Mesenchymal stem cell (in vitro differentiated cells and primary cell): ENCODE measurements around the gene MYH9.
A peak's percentile ranks its signal among the peaks of the same experiment; 100 is the strongest.
"Not testable (repeated sequence)": the region's sequence is repeated elsewhere in the genome, so short reads cannot be mapped to it uniquely, and the experiment has no call there.

ENCODE experiments used
- DNase-seq: peaks from one replicate; pipeline ENCODE4 v3.0.0-alpha.2; 2013
- H2AFZ ChIP-seq: one replicate; pipeline ENCODE4 v1.6.1; 2013; ENCODE audit warnings: low read depth, mild to moderate bottlenecking, control low read depth, inconsistent platforms, low read length, moderate library complexity
- H2AK5ac ChIP-seq: 2 replicates; pipeline ENCODE4 v1.6.1; 2013; ENCODE audit warnings: low read length, moderate library complexity, mild to moderate bottlenecking, inconsistent platforms; ENCODE audit not compliant: severe bottlenecking
- H2BK120ac ChIP-seq: one replicate; pipeline ENCODE4 v1.6.1; 2013; ENCODE audit warnings: low read depth, mild to moderate bottlenecking, inconsistent platforms, low read length, moderate library complexity
- H2BK12ac ChIP-seq, 2 experiments: one replicate each; pipeline ENCODE4 v1.6.1; 2013; ENCODE audit warnings: inconsistent platforms in 2 of 2, low read length in 2 of 2, mild to moderate bottlenecking in 2 of 2, moderate library complexity in 2 of 2, control low read depth in 1 of 2
- H2BK15ac ChIP-seq: one replicate; pipeline ENCODE4 v1.6.1; 2013; ENCODE audit warnings: mild to moderate bottlenecking, low read depth, inconsistent platforms; ENCODE audit not compliant: poor library complexity, severe bottlenecking
- H2BK5ac ChIP-seq: 2 replicates; pipeline ENCODE4 v1.6.1; 2013; ENCODE audit warnings: low read depth, mild to moderate bottlenecking, low read length, control low read depth, inconsistent platforms; ENCODE audit not compliant: poor library complexity, severe bottlenecking
- H3K14ac ChIP-seq, 2 experiments: one replicate each; pipeline ENCODE4 v1.6.1; 2013; ENCODE audit warnings: inconsistent platforms in 2 of 2, low read length in 2 of 2, control low read depth in 1 of 2, mild to moderate bottlenecking in 1 of 2, moderate library complexity in 1 of 2
- H3K18ac ChIP-seq, 2 experiments: one replicate each; pipeline ENCODE4 v1.6.1; 2013; ENCODE audit warnings: inconsistent platforms in 2 of 2, low read length in 2 of 2, control low read depth in 1 of 2, low read depth in 1 of 2, mild to moderate bottlenecking in 1 of 2
- H3K23ac ChIP-seq, 2 experiments: one replicate each; pipeline ENCODE4 v1.6.1; 2013; ENCODE audit warnings: inconsistent platforms in 2 of 2, low read length in 2 of 2, mild to moderate bottlenecking in 2 of 2, moderate library complexity in 2 of 2, control low read depth in 1 of 2
- H3K27ac ChIP-seq: 2 replicates; pipeline ENCODE4 v1.5.1; 2013; ENCODE audit warnings: mild to moderate bottlenecking, moderate library complexity, low read length, control low read depth, inconsistent platforms; ENCODE audit not compliant: poor library complexity, severe bottlenecking
- H3K27me3 ChIP-seq, 2 experiments: 2 replicates each; pipeline versions ENCODE4 v1.6.1 to v1.7.0; 2013; ENCODE audit warnings: low read length in 2 of 2, mild to moderate bottlenecking in 2 of 2, moderate library complexity in 2 of 2, control low read depth in 1 of 2, inconsistent platforms in 1 of 2; ENCODE audit not compliant: control insufficient read depth in 1 of 2, insufficient read depth in 1 of 2
- H3K36me3 ChIP-seq, 2 experiments: 2 replicates each; pipeline versions ENCODE4 v1.6.1 to v1.7.0; 2013; ENCODE audit warnings: low read length in 2 of 2, control low read depth in 1 of 2, inconsistent platforms in 1 of 2, low read depth in 1 of 2, mild to moderate bottlenecking in 1 of 2; ENCODE audit not compliant: insufficient read depth in 2 of 2, control insufficient read depth in 1 of 2
- H3K4ac ChIP-seq, 2 experiments: one replicate each; pipeline ENCODE4 v1.6.1; 2013; ENCODE audit warnings: inconsistent platforms in 2 of 2, low read length in 2 of 2, mild to moderate bottlenecking in 2 of 2, moderate library complexity in 2 of 2, control low read depth in 1 of 2, low read depth in 1 of 2
- H3K4me1 ChIP-seq: 2 replicates; pipeline ENCODE4 v1.6.1; 2013; ENCODE audit warnings: low read depth, low read length, control low read depth; ENCODE audit not compliant: control insufficient read depth, insufficient read depth
- H3K4me2 ChIP-seq: 2 replicates; pipeline ENCODE4 v1.6.1; 2013; ENCODE audit warnings: low read length, mild to moderate bottlenecking, inconsistent platforms; ENCODE audit not compliant: poor library complexity, severe bottlenecking
- H3K4me3 ChIP-seq, 2 experiments: 2 replicates each; pipeline versions ENCODE4 v1.5.1 to v1.7.0; 2013; ENCODE audit warnings: low read length in 2 of 2, mild to moderate bottlenecking in 2 of 2, control low read depth in 1 of 2, low read depth in 1 of 2; ENCODE audit not compliant: insufficient read depth in 1 of 2
- H3K79me1 ChIP-seq: replicated peaks from 2 replicates; pipeline ENCODE4 v1.6.1; 2013; ENCODE audit warnings: mild to moderate bottlenecking, control low read depth, low read length, inconsistent platforms; ENCODE audit not compliant: poor library complexity, severe bottlenecking
- H3K9ac ChIP-seq: 2 replicates; pipeline ENCODE4 v1.7.0; 2013; ENCODE audit warnings: mild to moderate bottlenecking, low read length, moderate library complexity
- H3K9me3 ChIP-seq: 2 replicates; pipeline ENCODE4 v1.7.0; 2013; ENCODE audit warnings: mild to moderate bottlenecking, low read length; ENCODE audit not compliant: control insufficient read depth
- H4K8ac ChIP-seq: one replicate; pipeline ENCODE4 v1.6.1; 2013; ENCODE audit warnings: inconsistent platforms, mild to moderate bottlenecking, low read length, moderate library complexity
- H4K91ac ChIP-seq: one replicate; pipeline ENCODE4 v1.6.1; 2013; ENCODE audit warnings: mild to moderate bottlenecking, low read length, inconsistent platforms
- WGBS: methylation state at CpG from one replicate; pipeline ENCODE4 v1.1.7; 2013; ENCODE audit warnings: mixed read lengths; 5-methylcytosine and 5-hydroxymethylcytosine counted together

MYH9 gene

DNA sequence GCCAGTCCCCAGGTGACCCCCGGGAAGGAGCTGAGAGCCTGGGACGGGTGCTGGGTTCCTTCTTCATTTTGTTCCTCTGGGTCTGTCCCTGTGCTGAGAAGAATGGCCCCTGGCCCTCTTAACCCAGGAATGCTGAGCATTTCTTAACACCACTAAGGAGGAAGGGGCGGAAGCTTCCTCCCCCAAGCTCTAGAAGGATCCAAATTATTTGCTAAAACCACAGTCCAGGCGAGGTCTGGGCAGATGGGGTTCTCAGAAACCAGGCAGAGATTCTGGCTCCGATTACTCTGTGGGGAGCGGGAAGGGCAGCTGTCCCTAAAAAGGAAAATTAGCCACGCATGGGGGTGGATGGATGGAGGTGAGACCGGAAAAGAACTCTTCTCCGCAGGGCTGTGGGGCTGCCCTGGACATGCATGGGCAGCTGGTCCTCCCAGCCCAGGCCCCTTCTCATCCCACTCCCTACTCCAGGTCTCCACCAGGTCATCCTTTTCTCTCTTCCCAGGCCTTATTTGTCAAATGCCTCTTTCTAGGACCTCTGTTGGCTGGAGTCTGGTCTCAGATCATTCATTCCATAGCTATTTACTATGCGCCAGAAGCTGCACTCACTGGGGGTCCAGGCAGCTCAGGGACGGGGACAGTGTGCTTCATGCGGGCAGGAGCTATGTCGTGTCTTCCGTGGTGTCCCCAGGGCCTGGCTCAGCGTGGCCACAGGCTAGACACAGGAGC lies 45.0 kb upstream of the MYH9 start:
- Histone ChIP-seq H2BK15ac (peak overlapping the region; percentile 100), H3K79me1 (peaks cover 8% of the 10 kb centered on the region), H2AK5ac (peak overlapping the region; percentile 100), H3K4ac (peak overlapping the region; percentile 42 to 94), H2BK12ac (peak overlapping the region; percentile 69 to 100), H2AFZ (no peak overlapping the region), H3K27me3 (no peaks in the 10 kb centered on the region), H3K4me3 (no peak overlapping the region), H3K9ac (no peak overlapping the region), H3K4me2 (peak overlapping the region; percentile 40), H2BK5ac (peak overlapping the region; percentile 84), H4K8ac (peak overlapping the region; percentile 86), H2BK120ac (peak overlapping the region; percentile 99), H3K14ac (peak overlapping the region in 1 of 2 experiments; percentile 29), H3K9me3 (no peaks in the 10 kb centered on the region), H3K18ac (peak overlapping the region; percentile 94 to 98), H3K23ac (no peak overlapping the region), H3K4me1 (peaks cover 42% of the 10 kb centered on the region), H3K27ac (peak overlapping the region; percentile 91), H4K91ac (peak overlapping the region; percentile 92), H3K36me3 (no peaks in the 10 kb centered on the region)
- 38% methylated on average over 15 of the region's 15 CpGs for WGBS
- DNase-seq, result peak; percentile 66

DNA sequence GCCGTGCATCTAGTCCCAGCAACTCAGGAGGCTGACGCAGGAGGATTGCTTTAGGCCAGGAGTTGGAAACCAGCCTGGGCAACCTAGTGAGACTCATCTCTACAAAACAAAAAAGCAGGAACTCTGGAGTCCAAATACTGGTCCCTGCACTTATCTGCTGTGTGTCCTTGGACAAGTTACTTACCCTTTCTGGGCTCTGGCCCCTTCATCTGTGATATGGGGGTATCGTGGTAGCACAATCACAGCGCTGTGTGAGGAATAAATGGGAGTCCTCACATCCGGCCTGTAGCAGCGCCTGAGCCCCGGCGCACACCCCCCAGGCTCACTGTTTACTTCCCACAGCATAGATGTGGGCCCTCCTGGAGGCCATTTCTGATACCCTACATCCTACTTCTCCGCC lies 44.2 kb upstream of the MYH9 start:
- H3K9ac ChIP-seq, result no peak overlapping the region
- H3K4me1 ChIP-seq, result peaks cover 42% of the 10 kb centered on the region
- H3K4me3 ChIP-seq, result no peak overlapping the region
- H3K4ac ChIP-seq, result peak overlapping the region; percentile 94
- no peak for DNase-seq
- peak overlapping the region in 1 of 2 experiments; percentile 14 for H3K23ac ChIP-seq
- H2BK5ac ChIP-seq, result peak overlapping the region; percentile 69
- peak overlapping the region; percentile 91 for H4K91ac ChIP-seq
- WGBS, result 96% methylated on average over 9 of the region's 9 CpGs
- H3K4me2 ChIP-seq, result no peak overlapping the region
- peak overlapping the region in 1 of 2 experiments; percentile 79 for H3K14ac ChIP-seq
- peak overlapping the region; percentile 99 for H2BK120ac ChIP-seq
- peak overlapping the region; percentile 100 for H2BK15ac ChIP-seq
- no peaks in the 10 kb centered on the region for H3K9me3 ChIP-seq
- H3K18ac ChIP-seq, result peak overlapping the region; percentile 75 to 94
- peak overlapping the region; percentile 85 for H4K8ac ChIP-seq
- no peak overlapping the region for H2AFZ ChIP-seq
- H2AK5ac ChIP-seq, result peak overlapping the region; percentile 100
- no peaks in the 10 kb centered on the region for H3K27me3 ChIP-seq
- H3K79me1 ChIP-seq, result peaks cover 8% of the 10 kb centered on the region
- peak overlapping the region; percentile 69 to 99 for H2BK12ac ChIP-seq
- H3K36me3 ChIP-seq, result no peaks in the 10 kb centered on the region
- peak overlapping the region; percentile 91 for H3K27ac ChIP-seq

DNA sequence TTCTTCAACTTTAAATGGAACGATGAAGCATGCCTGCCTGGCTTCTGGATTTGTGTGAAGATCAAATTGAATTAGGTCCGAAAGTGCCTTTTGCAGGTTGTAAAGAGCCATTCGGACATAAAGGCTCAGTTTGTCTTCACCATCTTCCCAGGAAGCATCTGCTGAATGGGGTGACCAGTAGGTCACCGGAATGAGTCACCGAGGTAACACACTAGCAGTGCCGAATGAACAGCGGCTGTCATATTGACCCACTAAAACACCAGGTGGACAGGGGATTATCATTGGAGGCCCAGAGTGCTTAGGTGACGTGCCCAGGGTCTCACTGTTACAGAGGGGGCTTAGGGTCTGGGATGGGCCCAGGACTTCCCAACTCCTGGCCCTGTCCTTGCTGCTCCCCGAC lies 43.1 kb upstream of the MYH9 start:
- Histone ChIP-seq H3K79me1 (peaks cover 7% of the 10 kb centered on the region), H4K91ac (peak overlapping the region; percentile 84), H3K23ac (no peak overlapping the region), H2BK5ac (no peak overlapping the region), H3K36me3 (no peaks in the 10 kb centered on the region), H3K4me2 (no peak overlapping the region), H3K18ac (peak overlapping the region; percentile 22 to 72), H2BK120ac (peak overlapping the region; percentile 99), H3K9ac (no peak overlapping the region), H3K9me3 (no peaks in the 10 kb centered on the region), H3K4me3 (no peak overlapping the region), H3K27me3 (no peaks in the 10 kb centered on the region), H2BK12ac (peak overlapping the region; percentile 15 to 96), H2BK15ac (peak overlapping the region; percentile 57), H3K4ac (peak overlapping the region; percentile 9 to 95), H3K4me1 (peaks cover 47% of the 10 kb centered on the region), H3K14ac (peak overlapping the region in 1 of 2 experiments; percentile 27), H4K8ac (peak overlapping the region; percentile 85), H3K27ac (no peak overlapping the region), H2AK5ac (peak overlapping the region; percentile 96), H2AFZ (no peak overlapping the region)
- 59% methylated on average over 9 of the region's 9 CpGs for WGBS
- DNase-seq, result peak; percentile 60

DNA sequence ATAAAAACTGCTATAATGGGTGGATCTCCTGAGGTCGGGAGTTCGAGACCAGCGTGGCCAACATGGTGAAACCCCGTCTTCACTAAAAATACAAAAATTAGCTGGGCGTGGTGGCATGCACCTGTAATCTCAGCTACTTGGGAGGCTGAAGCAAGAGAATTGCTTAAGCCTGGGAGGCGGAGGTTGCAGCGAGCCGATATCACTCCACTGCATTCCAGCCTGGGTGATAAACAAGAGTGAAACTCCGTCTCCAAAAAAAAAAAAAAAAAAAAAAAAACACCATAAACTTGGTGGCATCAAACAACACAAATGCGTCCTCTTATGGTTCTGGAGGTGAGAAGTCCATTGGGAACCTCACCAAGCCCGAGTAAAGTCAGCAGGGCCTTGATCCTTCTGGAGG lies 40.2 kb upstream of the MYH9 start:
- Histone ChIP-seq H2BK12ac (peak overlapping the region; percentile 75 to 84), H4K8ac (peak overlapping the region; percentile 64), H2BK15ac (peak overlapping the region; percentile 77), H3K4me1 (peaks cover 29% of the 10 kb centered on the region), H2AK5ac (peak overlapping the region; percentile 36), H3K18ac (peak overlapping the region in 1 of 2 experiments; percentile 62)
- not testable (repeated sequence) for H3K9me3 ChIP-seq, H3K4ac ChIP-seq, H3K27ac ChIP-seq, H3K79me1 ChIP-seq, H3K9ac ChIP-seq, DNase-seq, H3K14ac ChIP-seq, H2AFZ ChIP-seq, H3K4me2 ChIP-seq, H2BK120ac ChIP-seq, H4K91ac ChIP-seq, H2BK5ac ChIP-seq, H3K36me3 ChIP-seq, H3K23ac ChIP-seq, H3K4me3 ChIP-seq, H3K27me3 ChIP-seq
- WGBS, result 95% methylated on average over 11 of the region's 11 CpGs
